ENCODE data around the gene TNRC6B.

TNRC6B gene

GRCh38 chr22:40346185-40347118 lies 168.7 kb downstream of the TNRC6B start, which contains the start of gene ADSL:
TSS of gene ADSL (plus strand) at chr22:40346500. CDS start at chr22:40346559, 59 bp downstream.
- DNase-seq (ENCODE audit: low read depth), result peak; percentile 97
- H3K36me3 ChIP-seq (ENCODE audit: control insufficient read depth, insufficient read depth, low read length, severe bottlenecking), result peaks cover 19% of the 10 kb centered on the region
- H3K27me3 ChIP-seq (replicated peaks; ENCODE audit: control insufficient read depth, insufficient read depth, low read length), result no peaks in the 10 kb centered on the region
- H3K4me3 ChIP-seq (ENCODE audit: low read length), result peak within 1 kb of the TSS; percentile 89
- H3K4me1 ChIP-seq (ENCODE audit: control insufficient read depth, insufficient read depth, low read length), result peaks cover 20% of the 10 kb centered on the region
- H3K9ac ChIP-seq (ENCODE audit: low read length), result peak within 1 kb of the TSS; percentile 93
- no peaks in the 10 kb centered on the region for H3K9me3 ChIP-seq (ENCODE audit: control insufficient read depth, low read length)

GRCh38 chr22:40347300-40347699 lies 169.6 kb downstream of the TNRC6B start:
- H3K27me3 ChIP-seq (replicated peaks; ENCODE audit: control insufficient read depth, insufficient read depth, low read length), result no peaks in the 10 kb centered on the region
- peak overlapping the region; percentile 93 for H3K9ac ChIP-seq (ENCODE audit: low read length)
- H3K36me3 ChIP-seq (ENCODE audit: control insufficient read depth, insufficient read depth, low read length, severe bottlenecking), result peaks cover 25% of the 10 kb centered on the region
- H3K9me3 ChIP-seq (ENCODE audit: control insufficient read depth, low read length), result no peaks in the 10 kb centered on the region
- DNase-seq (ENCODE audit: low read depth), result no peak
- H3K4me1 ChIP-seq (ENCODE audit: control insufficient read depth, insufficient read depth, low read length), result peaks cover 20% of the 10 kb centered on the region
- H3K4me3 ChIP-seq (ENCODE audit: low read length), result peak overlapping the region; percentile 89

GRCh38 chr22:40348025-40348658 lies 170.4 kb downstream of the TNRC6B start:
- H3K4me3 ChIP-seq (ENCODE audit: low read length), result peak overlapping the region; percentile 89
- peak; percentile 80 for DNase-seq (ENCODE audit: low read depth)
- H3K9ac ChIP-seq (ENCODE audit: low read length), result peak overlapping the region; percentile 93
- H3K4me1 ChIP-seq (ENCODE audit: control insufficient read depth, insufficient read depth, low read length), result peaks cover 20% of the 10 kb centered on the region
- H3K27me3 ChIP-seq (replicated peaks; ENCODE audit: control insufficient read depth, insufficient read depth, low read length), result no peaks in the 10 kb centered on the region
- H3K36me3 ChIP-seq (ENCODE audit: control insufficient read depth, insufficient read depth, low read length, severe bottlenecking), result peaks cover 34% of the 10 kb centered on the region
- no peaks in the 10 kb centered on the region for H3K9me3 ChIP-seq (ENCODE audit: control insufficient read depth, low read length)

GRCh38 chr22:40352763-40353162 lies 175.0 kb downstream of the TNRC6B start:
- Histone ChIP-seq H3K9me3 (ENCODE audit: control insufficient read depth, low read length) (no peaks in the 10 kb centered on the region), H3K4me1 (ENCODE audit: control insufficient read depth, insufficient read depth, low read length) (peaks cover 12% of the 10 kb centered on the region), H3K36me3 (ENCODE audit: control insufficient read depth, insufficient read depth, low read length, severe bottlenecking) (peaks cover 63% of the 10 kb centered on the region), H3K27me3 (replicated peaks; ENCODE audit: control insufficient read depth, insufficient read depth, low read length) (no peaks in the 10 kb centered on the region), H3K4me3 (ENCODE audit: low read length) (no peak overlapping the region), H3K9ac (ENCODE audit: low read length) (no peak overlapping the region)
- no peak for DNase-seq (ENCODE audit: low read depth)

GRCh38 chr22:40361100-40361499 lies 183.4 kb downstream of the TNRC6B start:
- Histone ChIP-seq H3K27me3 (replicated peaks; ENCODE audit: control insufficient read depth, insufficient read depth, low read length) (no peaks in the 10 kb centered on the region), H3K9me3 (ENCODE audit: control insufficient read depth, low read length) (no peaks in the 10 kb centered on the region), H3K4me1 (ENCODE audit: control insufficient read depth, insufficient read depth, low read length) (no peaks in the 10 kb centered on the region), H3K36me3 (ENCODE audit: control insufficient read depth, insufficient read depth, low read length, severe bottlenecking) (peaks cover 84% of the 10 kb centered on the region), H3K9ac (ENCODE audit: low read length) (no peak overlapping the region), H3K4me3 (ENCODE audit: low read length) (no peak overlapping the region)
- DNase-seq (ENCODE audit: low read depth), result no peak

- H3K4me1 ChIP-seq (ENCODE audit: control insufficient read depth, insufficient read depth, low read length), result no peaks in the 10 kb centered on the region
- H3K4me3 ChIP-seq (ENCODE audit: low read length), result no peak overlapping the region
- peak; percentile 50 for DNase-seq (ENCODE audit: low read depth)
- H3K9me3 ChIP-seq (ENCODE audit: control insufficient read depth, low read length), result no peaks in the 10 kb centered on the region
- H3K36me3 ChIP-seq (ENCODE audit: control insufficient read depth, insufficient read depth, low read length, severe bottlenecking), result peaks cover 96% of the 10 kb centered on the region
- H3K27me3 ChIP-seq (replicated peaks; ENCODE audit: control insufficient read depth, insufficient read depth, low read length), result no peaks in the 10 kb centered on the region
- H3K9ac ChIP-seq (ENCODE audit: low read length), result no peak overlapping the region
Measured at GRCh38 chr22:40363059-40363458, 185.3 kb downstream of the TNRC6B start.

- DNase-seq (ENCODE audit: low read depth), result no peak
- H3K9ac ChIP-seq (ENCODE audit: low read length), result no peak overlapping the region
- H3K4me1 ChIP-seq (ENCODE audit: control insufficient read depth, insufficient read depth, low read length), result no peaks in the 10 kb centered on the region
- H3K4me3 ChIP-seq (ENCODE audit: low read length), result no peak overlapping the region
- peaks cover 88% of the 10 kb centered on the region for H3K36me3 ChIP-seq (ENCODE audit: control insufficient read depth, insufficient read depth, low read length, severe bottlenecking)
- H3K9me3 ChIP-seq (ENCODE audit: control insufficient read depth, low read length), result no peaks in the 10 kb centered on the region
- H3K27me3 ChIP-seq (replicated peaks; ENCODE audit: control insufficient read depth, insufficient read depth, low read length), result no peaks in the 10 kb centered on the region
Measured at GRCh38 chr22:40364431-40364830, 186.7 kb downstream of the TNRC6B start.

GRCh38 chr22:40366068-40366467 lies 188.3 kb downstream of the TNRC6B start:
- Histone ChIP-seq H3K4me3 (ENCODE audit: low read length) (no peak overlapping the region), H3K27me3 (replicated peaks; ENCODE audit: control insufficient read depth, insufficient read depth, low read length) (no peaks in the 10 kb centered on the region), H3K4me1 (ENCODE audit: control insufficient read depth, insufficient read depth, low read length) (no peaks in the 10 kb centered on the region), H3K9me3 (ENCODE audit: control insufficient read depth, low read length) (no peaks in the 10 kb centered on the region), H3K9ac (ENCODE audit: low read length) (no peak overlapping the region), H3K36me3 (ENCODE audit: control insufficient read depth, insufficient read depth, low read length, severe bottlenecking) (peaks cover 74% of the 10 kb centered on the region)
- no peak for DNase-seq (ENCODE audit: low read depth)

GRCh38 chr22:40367342-40367741 lies 189.6 kb downstream of the TNRC6B start:
- no peaks in the 10 kb centered on the region for H3K27me3 ChIP-seq (replicated peaks; ENCODE audit: control insufficient read depth, insufficient read depth, low read length)

GRCh38 chr22:40368016-40368415 lies 190.3 kb downstream of the TNRC6B start:
- no peak for DNase-seq (ENCODE audit: low read depth)
- H3K4me3 ChIP-seq (ENCODE audit: low read length), result no peak overlapping the region
- H3K4me1 ChIP-seq (ENCODE audit: control insufficient read depth, insufficient read depth, low read length), result peaks cover 3% of the 10 kb centered on the region
- no peak overlapping the region for H3K9ac ChIP-seq (ENCODE audit: low read length)
- no peaks in the 10 kb centered on the region for H3K9me3 ChIP-seq (ENCODE audit: control insufficient read depth, low read length)
- H3K36me3 ChIP-seq (ENCODE audit: control insufficient read depth, insufficient read depth, low read length, severe bottlenecking), result peaks cover 55% of the 10 kb centered on the region
- no peaks in the 10 kb centered on the region for H3K27me3 ChIP-seq (replicated peaks; ENCODE audit: control insufficient read depth, insufficient read depth, low read length)

More at GRCh38 chr22:40367342-40367741, 189.6 kb downstream of the TNRC6B start:
- H3K36me3 ChIP-seq (ENCODE audit: control insufficient read depth, insufficient read depth, low read length, severe bottlenecking), result peaks cover 61% of the 10 kb centered on the region
- DNase-seq (ENCODE audit: low read depth), result no peak
- no peak overlapping the region for H3K9ac ChIP-seq (ENCODE audit: low read length)
- peaks cover 3% of the 10 kb centered on the region for H3K4me1 ChIP-seq (ENCODE audit: control insufficient read depth, insufficient read depth, low read length)
- no peak overlapping the region for H3K4me3 ChIP-seq (ENCODE audit: low read length)
- no peaks in the 10 kb centered on the region for H3K9me3 ChIP-seq (ENCODE audit: control insufficient read depth, low read length)

- H3K4me3 ChIP-seq (ENCODE audit: low read length), result no peak overlapping the region
- peaks cover 50% of the 10 kb centered on the region for H3K36me3 ChIP-seq (ENCODE audit: control insufficient read depth, insufficient read depth, low read length, severe bottlenecking)
- H3K4me1 ChIP-seq (ENCODE audit: control insufficient read depth, insufficient read depth, low read length), result peaks cover 3% of the 10 kb centered on the region
- no peaks in the 10 kb centered on the region for H3K27me3 ChIP-seq (replicated peaks; ENCODE audit: control insufficient read depth, insufficient read depth, low read length)
- H3K9ac ChIP-seq (ENCODE audit: low read length), result no peak overlapping the region
- no peak for DNase-seq (ENCODE audit: low read depth)
- H3K9me3 ChIP-seq (ENCODE audit: control insufficient read depth, low read length), result no peaks in the 10 kb centered on the region
Measured at GRCh38 chr22:40368836-40369235, 191.1 kb downstream of the TNRC6B start.

Measured in adipocyte (in vitro differentiated cells).